A549 treated with AZD9567 at 1 μM for 4 hours (cell line): ENCODE measurements around the gene CTH. TPM values are rescaled to one million over a fixed set of nuclear protein-coding genes. Genes with fewer than 3 reads are reported as not detected.

Experiments
- total RNA-seq: library from RNA; stranded (reverse); fragments of 200-300 nt; extraction: Qiagen RNA extraction; gene quantifications from 5 replicates; pipeline ENCODE4 v1.2.3, GENCODE V29; 2022; ENCODE audit not compliant: insufficient read depth

Gene CTH
- total RNA-seq = 1.5 to 5.7 TPM (median 1.7 TPM) in 5 replicates

DNA sequence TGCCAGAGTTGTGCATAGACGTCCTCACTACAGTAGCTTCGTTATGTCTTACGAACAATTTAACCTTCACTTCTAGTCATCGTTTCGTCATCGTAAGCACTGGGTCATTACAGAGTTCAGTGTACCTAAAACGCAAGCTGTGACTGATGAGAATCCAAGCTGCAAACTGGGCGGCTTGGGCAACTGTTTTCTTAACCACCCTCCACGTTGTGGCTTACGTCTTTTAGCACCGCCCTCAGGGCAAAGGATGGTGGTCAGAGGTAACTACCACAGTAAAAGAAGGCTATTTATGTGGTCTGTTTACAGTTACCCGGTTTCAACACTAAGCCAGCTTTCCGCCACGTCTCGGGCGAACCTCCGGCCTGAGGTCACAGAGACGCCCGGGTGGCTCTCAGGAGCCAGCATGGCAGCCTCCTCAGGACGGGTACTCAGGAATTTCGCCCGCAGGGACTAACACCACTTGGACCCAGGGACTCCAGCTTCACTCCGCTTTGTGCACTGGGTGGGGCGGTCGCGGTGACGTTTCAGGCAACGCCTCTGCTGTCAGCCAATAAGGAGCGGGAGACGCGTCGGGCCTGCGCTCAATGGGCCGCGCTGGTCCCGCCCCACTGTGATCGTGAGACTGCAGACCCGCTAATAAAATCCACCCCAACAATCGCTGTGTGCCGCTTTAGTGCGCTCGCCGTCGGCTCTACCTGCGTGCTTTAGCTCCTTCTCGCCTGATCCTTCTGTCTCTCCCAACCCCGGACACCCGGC lies at the start of gene CTH:
CTH (plus strand) TSS at position 665 of the 756 bp plus-strand sequence. CDS start 148 bp downstream, outside the sequence.

Other genes starting within 250 kb of the CTH start
- 7.7 to 10.6 TPM (median 10.2 TPM) in 5 replicates for gene LRRC40, start 205.7 kb upstream of the CTH start, total RNA-seq
- gene SRSF11, start 189.9 kb upstream of the CTH start, total RNA-seq = 63.1 to 76.4 TPM (median 74.3 TPM) in 5 replicates
- 6.5 to 8.8 TPM (median 7.4 TPM) in 5 replicates for gene ANKRD13C, start 56.5 kb upstream of the CTH start, total RNA-seq